HepG2 (cell line): ENCODE measurements around the gene FRK.

ENCODE experiments used
- KDM5B ChIP-seq: sonication (generic); formaldehyde crosslinking; IDR thresholded peaks from 2 replicates; pipeline ENCODE4 v1.4.0; 2020; ENCODE audit warnings: missing genetic modification reagents, mild to moderate bottlenecking, borderline replicate concordance
- KLF15 ChIP-seq: sonication (generic); formaldehyde crosslinking; IDR thresholded peaks from 2 replicates; pipeline ENCODE4 v1.8.1; 2023; ENCODE audit warnings: borderline replicate concordance, mild to moderate bottlenecking, inconsistent platforms, missing genetic modification reagents, mixed read lengths
- ZNF713 ChIP-seq: sonication (generic); formaldehyde crosslinking; IDR thresholded peaks from 2 replicates; pipeline ENCODE4 v1.4.0; 2020; ENCODE audit warnings: mild to moderate bottlenecking, missing genetic modification reagents
- ZNF775 ChIP-seq: sonication (generic); formaldehyde crosslinking; IDR thresholded peaks from 2 replicates; pipeline ENCODE4 v1.4.0; 2020; ENCODE audit warnings: missing genetic modification reagents, mild to moderate bottlenecking, moderate library complexity, borderline replicate concordance
- TF ChIP-seq, protein P1 (sequence below): IDR thresholded peaks from 2 replicates; pipeline ENCODE4 v1.6.1; 2016; ENCODE audit warnings: low read depth, control low read depth
- TF ChIP-seq, protein P2 (sequence below): sonication (generic); formaldehyde crosslinking; IDR thresholded peaks from 2 replicates; pipeline ENCODE4 v1.5.0; 2020; ENCODE audit warnings: mild to moderate bottlenecking, missing genetic modification reagents, moderate library complexity
- TF ChIP-seq, protein P3 (sequence below): IDR thresholded peaks from 2 replicates; pipeline ENCODE4 v1.6.1; 2016; ENCODE audit warnings: mild to moderate bottlenecking

DNA sequence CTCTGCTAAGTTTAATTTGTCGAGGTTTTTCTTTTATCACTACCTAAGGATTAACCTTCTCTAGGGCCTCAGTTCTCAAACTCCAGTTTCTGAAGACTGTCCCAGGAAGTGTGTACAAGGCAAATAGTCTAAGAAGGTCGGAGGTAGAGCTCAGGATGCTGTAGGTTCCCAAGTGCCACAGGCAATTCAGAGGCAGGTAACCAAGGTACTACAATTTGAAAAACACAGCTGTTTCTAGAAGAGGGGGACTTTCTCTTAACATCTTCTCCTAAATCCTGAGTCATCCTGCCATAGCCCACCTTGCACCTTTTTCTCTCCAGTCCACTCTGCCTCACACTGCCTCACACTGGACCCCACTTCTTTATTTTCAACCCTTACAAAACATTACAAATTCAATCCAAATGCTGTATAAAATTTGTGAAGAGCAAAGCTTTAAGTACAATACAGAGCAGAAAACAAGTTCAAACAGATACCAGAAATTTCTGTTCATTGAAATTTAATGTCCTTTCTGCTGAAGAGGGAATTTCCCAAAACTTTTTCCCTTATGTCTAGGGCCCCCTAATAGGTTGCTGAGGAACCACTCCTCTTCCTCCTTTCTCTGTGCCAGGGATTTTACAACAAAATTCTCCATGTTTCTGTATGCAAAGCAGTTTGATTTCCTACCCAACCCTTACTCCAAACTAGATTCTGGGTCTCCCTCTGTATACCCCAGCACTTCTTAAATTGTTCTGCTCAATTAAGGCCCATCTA lies 43.0 kb downstream of the FRK start:
- TF ChIP-seq KLF15 (no peak), KDM5B (CRISPR knock-in tag) (no peak), ZNF713 (CRISPR knock-in tag) (no peak), ZNF775 (CRISPR knock-in tag) (no peak)
- TF ChIP-seq, protein P1, sequence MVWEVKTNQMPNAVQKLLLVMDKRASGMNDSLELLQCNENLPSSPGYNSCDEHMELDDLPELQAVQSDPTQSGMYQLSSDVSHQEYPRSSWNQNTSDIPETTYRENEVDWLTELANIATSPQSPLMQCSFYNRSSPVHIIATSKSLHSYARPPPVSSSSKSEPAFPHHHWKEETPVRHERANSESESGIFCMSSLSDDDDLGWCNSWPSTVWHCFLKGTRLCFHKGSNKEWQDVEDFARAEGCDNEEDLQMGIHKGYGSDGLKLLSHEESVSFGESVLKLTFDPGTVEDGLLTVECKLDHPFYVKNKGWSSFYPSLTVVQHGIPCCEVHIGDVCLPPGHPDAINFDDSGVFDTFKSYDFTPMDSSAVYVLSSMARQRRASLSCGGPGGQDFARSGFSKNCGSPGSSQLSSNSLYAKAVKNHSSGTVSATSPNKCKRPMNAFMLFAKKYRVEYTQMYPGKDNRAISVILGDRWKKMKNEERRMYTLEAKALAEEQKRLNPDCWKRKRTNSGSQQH: no peak
- TF ChIP-seq, protein P2, sequence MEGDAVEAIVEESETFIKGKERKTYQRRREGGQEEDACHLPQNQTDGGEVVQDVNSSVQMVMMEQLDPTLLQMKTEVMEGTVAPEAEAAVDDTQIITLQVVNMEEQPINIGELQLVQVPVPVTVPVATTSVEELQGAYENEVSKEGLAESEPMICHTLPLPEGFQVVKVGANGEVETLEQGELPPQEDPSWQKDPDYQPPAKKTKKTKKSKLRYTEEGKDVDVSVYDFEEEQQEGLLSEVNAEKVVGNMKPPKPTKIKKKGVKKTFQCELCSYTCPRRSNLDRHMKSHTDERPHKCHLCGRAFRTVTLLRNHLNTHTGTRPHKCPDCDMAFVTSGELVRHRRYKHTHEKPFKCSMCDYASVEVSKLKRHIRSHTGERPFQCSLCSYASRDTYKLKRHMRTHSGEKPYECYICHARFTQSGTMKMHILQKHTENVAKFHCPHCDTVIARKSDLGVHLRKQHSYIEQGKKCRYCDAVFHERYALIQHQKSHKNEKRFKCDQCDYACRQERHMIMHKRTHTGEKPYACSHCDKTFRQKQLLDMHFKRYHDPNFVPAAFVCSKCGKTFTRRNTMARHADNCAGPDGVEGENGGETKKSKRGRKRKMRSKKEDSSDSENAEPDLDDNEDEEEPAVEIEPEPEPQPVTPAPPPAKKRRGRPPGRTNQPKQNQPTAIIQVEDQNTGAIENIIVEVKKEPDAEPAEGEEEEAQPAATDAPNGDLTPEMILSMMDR (CRISPR knock-in tag): no peak
- TF ChIP-seq, protein P3, sequence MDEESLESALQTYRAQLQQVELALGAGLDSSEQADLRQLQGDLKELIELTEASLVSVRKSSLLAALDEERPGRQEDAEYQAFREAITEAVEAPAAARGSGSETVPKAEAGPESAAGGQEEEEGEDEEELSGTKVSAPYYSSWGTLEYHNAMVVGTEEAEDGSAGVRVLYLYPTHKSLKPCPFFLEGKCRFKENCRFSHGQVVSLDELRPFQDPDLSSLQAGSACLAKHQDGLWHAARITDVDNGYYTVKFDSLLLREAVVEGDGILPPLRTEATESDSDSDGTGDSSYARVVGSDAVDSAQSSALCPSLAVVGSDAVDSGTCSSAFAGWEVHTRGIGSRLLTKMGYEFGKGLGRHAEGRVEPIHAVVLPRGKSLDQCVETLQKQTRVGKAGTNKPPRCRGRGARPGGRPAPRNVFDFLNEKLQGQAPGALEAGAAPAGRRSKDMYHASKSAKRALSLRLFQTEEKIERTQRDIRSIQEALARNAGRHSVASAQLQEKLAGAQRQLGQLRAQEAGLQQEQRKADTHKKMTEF (CRISPR knock-in tag): no peak
